GM19023 (cell line): ENCODE results near the gene SLC25A22.

ENCODE experiments used
- ATAC-seq: cut with Tn5 transposase; IDR thresholded peaks from one replicate; pipeline ENCODE4 v1.9.1; 2021; ENCODE audit warnings: mild to moderate bottlenecking, moderate library complexity; ENCODE audit not compliant: unreplicated experiment

The SLC25A22 gene

GRCh38 chr11:823441-824291, 25.6 kb upstream of the SLC25A22 start:
- ATAC-seq, result no peak

DNA sequence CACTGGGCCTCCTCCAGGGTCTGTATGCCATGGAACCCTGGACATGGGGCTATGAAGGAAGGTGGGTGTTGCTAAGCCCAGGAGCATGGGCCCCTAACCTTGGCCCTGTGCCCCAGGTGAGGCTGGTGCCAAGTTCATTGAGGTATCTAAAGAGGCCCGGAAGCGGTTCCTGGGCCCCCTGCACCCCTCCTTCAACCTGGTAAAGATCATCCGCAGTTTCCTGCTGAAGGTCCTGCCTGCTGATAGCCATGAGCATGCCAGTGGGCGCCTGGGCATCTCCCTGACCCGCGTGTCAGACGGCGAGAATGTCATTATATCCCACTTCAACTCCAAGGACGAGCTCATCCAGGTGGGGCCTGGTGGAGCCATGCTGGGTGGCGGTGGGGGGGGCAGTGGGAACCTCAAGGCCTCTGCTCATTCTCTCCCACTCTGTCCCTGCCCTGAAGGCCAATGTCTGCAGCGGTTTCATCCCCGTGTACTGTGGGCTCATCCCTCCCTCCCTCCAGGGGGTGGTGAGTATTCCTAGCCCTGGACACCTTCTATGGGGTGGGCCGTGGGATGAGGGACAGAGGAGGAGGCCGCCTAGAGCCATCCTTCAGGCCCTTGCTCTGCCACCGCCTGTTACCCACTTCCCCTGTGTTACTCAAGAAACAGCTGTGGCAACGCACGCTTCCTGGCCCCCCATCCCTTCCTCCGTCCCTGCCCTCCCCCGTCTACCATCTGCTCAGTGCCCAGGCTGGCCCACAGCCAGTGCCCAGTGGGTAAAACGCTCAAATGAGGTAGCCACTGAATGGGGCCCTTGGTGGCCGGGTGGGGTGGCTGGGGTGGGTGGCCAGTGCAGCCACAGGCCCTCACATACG, 23.7 kb upstream of the SLC25A22 start:
- ATAC-seq, result no peak

DNA sequence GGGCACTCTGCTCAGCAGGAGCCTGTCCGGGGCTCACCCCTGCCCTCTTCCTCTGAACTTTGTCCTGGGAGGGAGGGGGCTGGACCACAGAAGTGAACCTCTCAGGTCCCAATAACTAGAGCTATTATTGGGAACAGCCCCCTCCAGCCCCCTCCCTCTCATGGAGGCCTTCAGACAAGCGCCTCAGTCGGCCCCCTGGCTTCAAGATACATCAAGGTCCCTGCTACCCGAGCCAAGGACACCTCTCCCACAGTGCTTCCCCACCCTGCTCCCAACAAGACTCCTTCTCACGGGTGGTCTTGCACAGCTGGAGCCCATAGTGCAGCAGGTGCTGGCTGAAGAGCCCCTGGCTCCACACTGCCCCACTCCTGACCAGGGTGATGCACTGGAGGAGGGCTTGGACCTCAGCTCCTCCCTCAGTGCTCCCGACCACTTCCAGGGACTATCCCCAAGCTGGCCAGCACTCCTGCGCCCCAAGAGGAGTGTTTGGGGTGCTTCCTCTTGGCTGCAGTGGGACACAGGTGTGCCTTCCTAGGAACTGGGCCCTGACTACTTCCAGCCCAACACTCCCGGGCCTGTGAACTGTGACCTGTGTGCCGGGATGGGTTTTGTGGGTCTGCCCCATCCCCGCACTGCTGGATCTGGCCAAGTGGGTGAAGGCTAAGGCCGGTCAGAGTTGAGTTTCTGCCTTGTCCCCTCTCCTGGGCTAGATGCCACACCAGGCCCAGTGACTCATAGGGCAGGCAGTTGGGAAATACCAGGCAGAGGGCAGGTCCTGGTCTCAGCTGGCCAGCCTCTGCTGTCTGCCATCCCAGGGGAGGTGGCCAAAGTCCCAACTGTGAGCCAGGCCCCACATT, 22.8 kb upstream of the SLC25A22 start:
- no peak for ATAC-seq

GRCh38 chr11:819943-820649, 22.0 kb upstream of the SLC25A22 start:
- peak; percentile 56 for ATAC-seq

DNA sequence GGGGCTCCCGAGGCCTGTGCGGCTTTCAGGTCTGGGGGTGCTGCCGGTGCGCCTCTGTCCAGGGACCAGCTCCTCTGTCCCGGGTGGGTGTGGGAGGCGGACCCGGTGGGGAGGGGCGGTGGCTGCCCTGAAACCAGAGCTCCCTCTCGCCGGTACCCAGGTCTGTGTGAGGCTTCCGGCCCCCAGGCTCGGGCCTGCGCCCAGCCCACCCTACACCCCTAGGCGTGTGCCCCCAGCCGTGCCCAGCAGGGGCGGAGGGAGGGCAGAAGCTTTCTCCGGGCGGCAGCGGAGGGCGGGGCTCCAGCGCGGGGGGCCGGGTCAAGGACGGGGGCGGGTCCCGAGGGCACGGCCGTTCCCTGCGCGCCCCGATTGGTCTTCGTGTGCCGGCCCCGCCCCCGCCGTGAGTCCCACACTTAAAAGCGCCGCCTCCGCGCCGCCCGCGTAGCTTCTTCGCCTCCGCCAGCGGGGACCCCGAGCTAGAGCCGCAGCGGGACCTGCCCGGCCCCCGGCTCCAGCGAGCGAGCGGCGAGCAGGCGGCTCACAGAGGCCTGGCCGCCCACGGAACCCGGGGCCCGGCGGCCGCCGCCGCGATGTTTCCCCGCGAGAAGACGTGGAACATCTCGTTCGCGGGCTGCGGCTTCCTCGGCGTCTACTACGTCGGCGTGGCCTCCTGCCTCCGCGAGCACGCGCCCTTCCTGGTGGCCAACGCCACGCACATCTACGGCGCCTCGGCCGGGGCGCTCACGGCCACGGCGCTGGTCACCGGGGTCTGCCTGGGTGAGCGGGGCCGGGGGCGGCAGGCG, 21.2 kb upstream of the SLC25A22 start:
- ATAC-seq, result peak; percentile 80

DNA sequence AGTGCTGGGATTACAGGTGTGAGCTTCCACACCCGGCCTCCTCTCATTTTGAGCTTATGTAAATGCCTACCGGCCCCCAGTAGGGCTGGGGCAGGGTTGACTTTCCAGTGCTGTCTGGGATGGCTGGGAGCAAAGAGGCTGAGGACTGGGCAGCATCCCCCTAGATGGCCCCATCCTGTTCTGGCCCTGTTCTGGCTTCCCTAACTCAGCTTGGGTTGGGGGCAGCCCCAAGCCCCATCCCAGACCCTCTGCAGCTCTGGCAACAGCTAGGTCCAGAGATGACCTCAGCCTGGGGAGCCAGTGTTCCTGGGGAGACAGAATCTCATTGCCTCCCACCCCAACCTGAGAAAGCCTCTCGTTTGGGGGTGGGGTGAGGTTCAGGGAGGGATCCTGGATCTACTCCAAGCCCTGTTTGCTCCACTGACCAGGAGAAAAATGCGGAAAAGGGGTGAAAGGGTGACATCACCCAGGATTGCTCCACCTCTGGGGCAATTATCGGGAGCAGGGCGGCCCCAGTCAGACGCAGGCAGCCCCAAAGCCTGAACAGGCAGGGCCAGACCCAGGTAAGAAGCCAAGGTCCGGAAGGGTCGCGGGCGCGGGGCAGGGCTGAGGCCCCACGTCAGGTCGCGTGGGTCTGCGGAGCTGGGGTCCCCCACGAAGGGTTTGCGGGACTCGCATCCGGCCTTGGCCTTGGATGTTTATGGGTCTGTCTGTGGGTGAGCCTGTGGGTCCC, 20.5 kb upstream of the SLC25A22 start, which contains the start of gene PNPLA2:
PNPLA2 (plus strand) TSS at position 519 of the 733 bp plus-strand sequence. CDS start 805 bp downstream, outside the sequence.
- no peak for ATAC-seq

- ATAC-seq, result no peak
These were observed 18.3 kb upstream of the SLC25A22 start for GRCh38 chr11:816433-816779.

- ATAC-seq, result no peak
These were observed 17.8 kb upstream of the SLC25A22 start for GRCh38 chr11:815675-816432.

DNA sequence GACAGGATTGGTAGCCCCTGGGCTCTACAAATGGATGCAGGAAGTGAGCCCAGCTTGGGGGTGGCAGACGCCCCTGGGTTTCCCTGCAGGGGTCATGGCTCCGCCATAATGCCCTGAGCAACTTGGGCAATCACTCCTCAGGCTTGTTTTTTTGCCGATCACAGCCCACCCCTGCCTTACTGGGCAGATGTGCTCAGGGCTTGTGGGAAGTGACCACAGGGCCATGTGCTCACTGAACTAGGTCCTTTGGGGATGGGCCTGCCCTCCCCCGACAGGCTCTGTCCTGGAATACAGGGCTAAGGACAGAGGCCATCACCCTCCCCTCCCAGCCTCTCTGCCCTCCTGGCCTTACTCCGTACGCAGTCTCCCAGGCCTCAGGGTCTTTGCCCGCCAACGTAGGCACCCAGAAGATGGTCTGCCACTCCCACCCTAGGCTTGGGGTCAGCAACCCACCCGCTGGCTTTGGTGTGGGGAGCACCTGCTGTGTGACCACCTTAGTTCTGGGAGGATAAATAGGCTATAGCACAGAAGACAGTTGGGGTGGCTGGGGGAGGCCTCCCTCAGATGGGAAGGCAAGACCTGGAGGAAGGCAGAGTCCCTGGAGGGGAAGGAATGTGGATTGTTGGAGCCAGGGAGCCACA, 15.5 kb upstream of the SLC25A22 start:
- no peak for ATAC-seq

GRCh38 chr11:813072-813455, 15.0 kb upstream of the SLC25A22 start:
- ATAC-seq, result no peak

DNA sequence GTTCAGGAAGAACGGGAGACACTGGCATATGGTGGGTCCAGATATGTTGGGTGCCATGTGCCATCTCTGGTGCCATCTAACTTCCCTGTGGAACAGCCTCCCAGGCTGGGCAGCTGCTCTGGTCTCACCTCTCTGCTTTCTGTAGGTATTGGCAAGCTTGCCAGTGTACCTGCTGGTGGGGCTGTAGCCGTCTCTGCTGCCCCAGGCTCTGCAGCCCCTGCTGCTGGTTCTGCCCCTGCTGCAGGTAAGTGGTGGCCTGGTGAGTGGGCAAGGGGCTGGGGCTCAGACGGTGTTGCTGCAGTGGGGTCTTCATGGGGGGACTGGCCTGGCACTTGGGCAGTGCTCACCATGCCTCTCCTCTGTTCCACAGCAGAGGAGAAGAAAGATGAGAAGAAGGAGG, 14.3 kb upstream of the SLC25A22 start:
- ATAC-seq, result no peak

DNA sequence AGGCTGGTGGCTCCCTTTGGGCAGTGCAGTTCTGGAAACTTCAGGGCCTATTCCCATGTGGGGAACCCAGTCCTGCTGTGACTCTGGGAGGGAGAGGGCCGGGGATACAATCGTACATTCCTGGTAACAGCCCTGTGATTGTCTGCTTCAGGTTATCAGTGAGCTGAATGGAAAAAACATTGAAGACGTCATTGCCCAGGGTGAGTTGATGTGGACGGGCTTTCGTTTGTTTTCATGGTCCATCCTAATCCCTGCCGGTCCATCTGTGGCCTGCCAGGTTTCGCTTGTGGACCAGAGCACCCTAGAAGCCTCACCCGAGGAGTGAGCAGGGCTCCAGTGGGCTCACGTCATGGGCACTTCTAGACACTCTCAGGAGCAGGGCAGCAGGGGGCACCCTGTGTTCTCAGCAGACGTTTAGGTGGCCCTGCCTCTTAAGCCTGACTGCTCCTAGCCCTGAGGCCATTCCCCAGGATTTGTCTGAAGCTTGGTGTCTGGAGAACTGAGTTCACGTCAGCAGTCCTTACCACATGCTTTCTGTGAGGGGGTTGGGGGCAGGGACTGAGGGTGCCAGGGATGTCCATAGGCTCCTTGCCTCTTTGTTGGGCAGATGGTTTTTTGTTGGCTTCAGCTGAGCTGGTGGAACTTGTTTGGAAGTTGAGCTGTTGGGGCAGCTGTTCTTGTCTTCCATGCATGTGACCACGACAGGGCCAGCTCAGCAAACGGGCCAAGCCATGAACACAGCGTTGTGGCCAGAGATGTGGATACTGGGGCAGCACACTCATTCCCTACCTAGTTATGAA, 13.6 kb upstream of the SLC25A22 start:
- no peak for ATAC-seq

- ATAC-seq, result peak; percentile 11
These were observed 12.0 kb upstream of the SLC25A22 start for GRCh38 chr11:810040-810567.

GRCh38 chr11:809287-810039, 11.4 kb upstream of the SLC25A22 start, which contains the start of gene RPLP2:
Gene RPLP2, plus strand, starts transcription at chr11:809967. Its CDS starts 268 bp downstream, at chr11:810235.
- ATAC-seq, result peak; percentile 72

DNA sequence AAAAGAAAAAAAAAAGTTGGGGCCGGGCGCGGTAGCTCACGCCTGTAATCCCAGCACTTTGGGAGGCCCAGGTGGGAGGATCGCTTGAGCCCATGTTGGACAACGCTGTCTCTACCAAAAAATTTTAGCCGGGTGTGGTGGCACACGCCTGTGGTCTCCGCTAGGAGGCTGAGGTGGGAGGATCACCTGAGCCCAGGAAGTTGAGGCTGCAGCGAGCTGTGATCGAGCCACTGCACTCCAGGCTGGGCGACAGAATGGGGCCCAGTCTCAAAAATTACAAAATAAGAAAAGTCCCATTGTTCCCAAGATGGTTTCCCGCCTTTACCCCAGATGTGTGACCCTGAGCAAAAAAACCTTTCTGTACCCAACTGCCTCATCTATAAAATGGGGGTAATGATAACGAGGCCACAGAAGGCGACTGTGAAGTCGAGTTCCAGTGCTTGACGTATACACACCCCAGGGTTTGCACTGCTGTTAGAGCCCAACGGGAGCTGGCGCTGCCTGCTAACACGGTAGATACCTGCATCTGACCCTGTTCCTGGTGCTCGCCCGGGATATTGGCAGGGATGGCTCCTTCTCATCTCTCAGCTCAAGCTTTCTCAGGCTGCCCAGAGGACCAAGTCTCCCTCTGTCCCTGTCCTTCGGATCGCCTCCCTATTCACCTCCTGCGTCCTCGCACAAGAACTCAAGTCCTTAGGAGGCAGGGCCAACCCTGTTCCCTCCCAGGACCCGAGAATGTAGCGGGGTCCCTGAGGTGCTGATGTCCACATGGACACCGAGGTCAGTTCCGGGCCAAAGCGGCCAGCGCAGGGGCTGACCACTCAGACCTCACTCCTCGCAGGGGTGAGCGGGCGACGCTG, 10.6 kb upstream of the SLC25A22 start:
- no peak for ATAC-seq
